ENCODE measurements around the gene KCNN4.

The KCNN4 gene

GRCh38 chr19:43748205-43748594 lies 32.6 kb downstream of the KCNN4 start:
- no peak for DNase-seq (ENCODE audit: low spot score)

- no peak for DNase-seq (ENCODE audit: low spot score)
Measured at GRCh38 chr19:43747557-43748204, 33.1 kb downstream of the KCNN4 start.

- no peak for DNase-seq (ENCODE audit: low spot score)
Measured at GRCh38 chr19:43743059-43743458, 37.7 kb downstream of the KCNN4 start.

GRCh38 chr19:43741075-43741825 lies 39.5 kb downstream of the KCNN4 start:
- DNase-seq (ENCODE audit: low spot score) = no peak

- no peak for DNase-seq (ENCODE audit: low spot score)
Measured at GRCh38 chr19:43739439-43740235, 41.1 kb downstream of the KCNN4 start.

GRCh38 chr19:43738780-43739211 lies 42.0 kb downstream of the KCNN4 start:
- DNase-seq (ENCODE audit: low spot score) = no peak

GRCh38 chr19:43735957-43736356 lies 44.8 kb downstream of the KCNN4 start:
- DNase-seq (ENCODE audit: low spot score) = no peak

- no peak for DNase-seq (ENCODE audit: low spot score)
Measured at GRCh38 chr19:43735013-43735412, 45.8 kb downstream of the KCNN4 start.

- DNase-seq (ENCODE audit: low spot score) = no peak
Measured at GRCh38 chr19:43731846-43732245, 48.9 kb downstream of the KCNN4 start.

GRCh38 chr19:43731346-43731745 lies 49.4 kb downstream of the KCNN4 start:
- no peak for DNase-seq (ENCODE audit: low spot score)

- no peak for DNase-seq (ENCODE audit: low spot score)
Measured at GRCh38 chr19:43729919-43730318, 50.9 kb downstream of the KCNN4 start.

- no peak for DNase-seq (ENCODE audit: low spot score)
Measured at GRCh38 chr19:43727593-43727853, 53.2 kb downstream of the KCNN4 start.

- DNase-seq (ENCODE audit: low spot score) = no peak
Measured at GRCh38 chr19:43726736-43727592, 53.8 kb downstream of the KCNN4 start.

- DNase-seq (ENCODE audit: low spot score) = peak; percentile 59
Measured at GRCh38 chr19:43725468-43725867, 55.3 kb downstream of the KCNN4 start.

GRCh38 chr19:43724896-43725295 lies 55.9 kb downstream of the KCNN4 start:
- DNase-seq (ENCODE audit: low spot score) = no peak

- DNase-seq (ENCODE audit: low spot score) = no peak
Measured at GRCh38 chr19:43723588-43723987, 57.2 kb downstream of the KCNN4 start.

GRCh38 chr19:43721469-43722048 lies 59.2 kb downstream of the KCNN4 start:
- no peak for DNase-seq (ENCODE audit: low spot score)

- no peak for DNase-seq (ENCODE audit: low spot score)
Measured at GRCh38 chr19:43720936-43721335, 59.8 kb downstream of the KCNN4 start.

GRCh38 chr19:43719918-43720317 lies 60.9 kb downstream of the KCNN4 start:
- DNase-seq (ENCODE audit: low spot score) = no peak

GRCh38 chr19:43719378-43719868 lies 61.4 kb downstream of the KCNN4 start:
- DNase-seq (ENCODE audit: low spot score) = no peak

- DNase-seq (ENCODE audit: low spot score) = no peak
Measured at GRCh38 chr19:43718627-43719377, 62.0 kb downstream of the KCNN4 start.

Data from germinal center (tissue), 1 donor.